Activated CD8-positive, alpha-beta memory T cell treated with anti-CD3 and anti-CD28 coated beads for 1 hour (primary cell): ENCODE results near the gene CD200R1L.

ENCODE experiments used
- DNase-seq, 2 donors: peaks; one replicate each; pipeline ENCODE4 v3.0.0-alpha.2; 2020; ENCODE audit warnings: low read depth in 1 of 2; ENCODE audit errors: extremely low read depth in 1 of 2

CD200R1L gene

DNA sequence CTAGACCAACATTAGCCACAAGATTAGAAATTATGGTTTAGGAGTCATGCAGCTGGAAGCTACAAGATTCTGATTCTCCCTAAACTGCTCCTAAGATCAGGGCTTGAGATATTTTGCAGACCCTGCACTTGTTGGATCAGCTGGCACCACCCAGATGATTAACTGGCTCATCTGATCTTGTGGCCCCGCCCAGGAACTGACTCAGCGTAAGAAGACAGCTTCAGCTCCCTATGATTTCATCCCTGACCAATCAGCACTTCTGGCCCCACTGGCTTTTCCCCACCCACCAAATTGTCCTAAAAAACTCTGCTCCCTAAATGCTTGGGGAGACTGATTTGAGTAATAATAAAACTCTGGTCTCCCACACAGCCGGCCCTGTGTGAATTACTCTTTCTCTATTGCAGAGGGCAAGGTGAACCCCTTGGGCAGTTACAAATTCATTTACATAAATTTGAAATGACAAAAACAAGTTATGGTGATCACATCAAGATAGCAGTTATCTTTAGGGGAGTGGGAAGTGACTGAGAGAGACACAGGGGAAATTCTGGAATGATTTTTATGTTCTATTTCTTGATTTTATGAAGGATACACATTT lies 76.5 kb downstream of the CD200R1L start:
- DNase-seq, result no peak

- DNase-seq, result no peak
These were observed 77.2 kb downstream of the CD200R1L start for GRCh38 chr3:112769286-112769978.

- no peak for DNase-seq
These were observed 78.9 kb downstream of the CD200R1L start for GRCh38 chr3:112767777-112768176.

GRCh38 chr3:112767177-112767576 lies 79.5 kb downstream of the CD200R1L start:
- DNase-seq, result no peak
